GM12878 (cell line): ENCODE measurements around the gene INSIG2. TPM values are rescaled to one million over a fixed set of nuclear protein-coding genes. Genes with fewer than 3 reads are reported as not detected.

Experiments used
- BACH1 ChIP-seq: fragments of 450-650 bp; IDR thresholded peaks from 2 replicates; pipeline ENCODE4 v1.6.1; 2017; ENCODE audit warnings: mild to moderate bottlenecking, borderline replicate concordance
- CHD1 ChIP-seq: IDR thresholded peaks from 2 replicates; pipeline ENCODE4 v1.6.1; 2012; ENCODE audit warnings: low read depth, low read length, improper control_type of control experiment
- EZH2 ChIP-seq: IDR thresholded peaks from 2 replicates; pipeline ENCODE4 v1.6.1; 2012; ENCODE audit warnings: low read depth, mild to moderate bottlenecking, control low read depth, inconsistent platforms, low read length, borderline replicate concordance; ENCODE audit not compliant: control insufficient read depth
- GABPA ChIP-seq: IDR thresholded peaks from 2 replicates; pipeline ENCODE4 v1.6.1; 2014; ENCODE audit warnings: antibody characterized with exemption, low read depth, mild to moderate bottlenecking, inconsistent platforms
- HDGF ChIP-seq: fragments of 450-650 bp; IDR thresholded peaks from 2 replicates; pipeline ENCODE4 v1.6.1; 2016; ENCODE audit warnings: antibody characterized with exemption
- IKZF1 ChIP-seq: fragments of 450-650 bp; conservative IDR thresholded peaks from 2 replicates; pipeline ENCODE4 v1.6.1; 2017; ENCODE audit warnings: antibody characterized with exemption, mild to moderate bottlenecking
- MYB ChIP-seq: fragments of 150-350 bp; IDR thresholded peaks from 2 replicates; pipeline ENCODE4 v1.6.1; 2014; ENCODE audit warnings: mild to moderate bottlenecking, low read depth, low read length, borderline replicate concordance
- NFYA ChIP-seq: IDR thresholded peaks from 2 replicates; pipeline ENCODE4 v1.6.1; 2011; ENCODE audit warnings: low read depth, mild to moderate bottlenecking, low read length, improper control_type of control experiment, borderline replicate concordance
- NR2C1 ChIP-seq: fragments of 450-650 bp; IDR thresholded peaks from 2 replicates; pipeline ENCODE4 v1.6.1; 2017; ENCODE audit warnings: antibody characterized with exemption, mild to moderate bottlenecking, moderate library complexity
- RAD51 ChIP-seq: fragments of 450-650 bp; IDR thresholded peaks from 2 replicates; pipeline ENCODE4 v1.6.1; 2016; ENCODE audit warnings: moderate library complexity, mild to moderate bottlenecking, inconsistent platforms
- RB1 ChIP-seq: fragments of 450-650 bp; formaldehyde crosslinking; IDR thresholded peaks from 2 replicates; pipeline ENCODE4 v1.6.1; 2017; ENCODE audit warnings: mild to moderate bottlenecking, borderline replicate concordance
- RFX5 ChIP-seq: IDR thresholded peaks from 2 replicates; pipeline ENCODE4 v1.6.1; 2011; ENCODE audit warnings: low read depth, low read length, improper control_type of control experiment
- SREBF1 ChIP-seq: IDR thresholded peaks from 2 replicates; pipeline ENCODE4 v1.6.1; 2012; ENCODE audit warnings: mild to moderate bottlenecking, low read length
- STAT1 ChIP-seq: fragments of 450-650 bp; conservative IDR thresholded peaks from 2 replicates; pipeline ENCODE4 v1.6.1; 2014; ENCODE audit warnings: antibody characterized with exemption, mild to moderate bottlenecking
- STAT3 ChIP-seq: IDR thresholded peaks from 2 replicates; pipeline ENCODE4 v1.6.1; 2011; ENCODE audit warnings: low read depth, low read length, improper control_type of control experiment
- TCF12 ChIP-seq: IDR thresholded peaks from 2 replicates; pipeline ENCODE4 v1.6.1; 2011; ENCODE audit warnings: low read depth, mild to moderate bottlenecking, low read length
- TCF3 ChIP-seq: IDR thresholded peaks from 2 replicates; pipeline ENCODE4 v1.6.1; 2012; ENCODE audit warnings: low read depth, mild to moderate bottlenecking, low read length, borderline replicate concordance; ENCODE audit not compliant: insufficient read depth
- ZNF622 ChIP-seq: fragments of 450-650 bp; IDR thresholded peaks from 2 replicates; pipeline ENCODE4 v1.6.1; 2017; ENCODE audit warnings: mild to moderate bottlenecking, inconsistent platforms
- ZZZ3 ChIP-seq: IDR thresholded peaks from 2 replicates; pipeline ENCODE4 v1.6.1; 2011; ENCODE audit warnings: low read depth; ENCODE audit not compliant: control insufficient read depth, insufficient read length
- polyA plus RNA-seq, 11 experiments: library from polyadenylated mRNA; depleted of rRNA in 4 of 11; unstranded in 6 of 11; stranded (reverse) in 5 of 11; fragments of >200 nt; fragmentation: Nextera tagmentation in 4 of 11; fragmentation: Illumina TruSeq in 1 of 11; extraction: Ambion mirVana in 4 of 11; extraction: Trizol in 1 of 11; gene quantifications; 1 replicate in 1 of 11; 2 replicates in 10 of 11; pipeline versions ENCODE4 v1.2.1 to v1.2.3, GENCODE V29; 2011 to 2016; ENCODE audit warnings: inconsistent platforms in 2 of 11, missing spikeins in 2 of 11, low read depth in 1 of 11
- total RNA-seq, 4 experiments: library from RNA; depleted of rRNA in 3 of 4; stranded (reverse); fragments of >200 nt in 3 of 4; fragmentation: Illumina TruSeq in 1 of 4; extraction: Trizol in 1 of 4; gene quantifications; 2 replicates each; pipeline versions ENCODE4 v1.2.1 to v1.2.3, GENCODE V29; 2013 to 2021
- TF ChIP-seq, protein P1 (sequence below), 3 experiments: IDR thresholded peaks in 2 of 3; conservative IDR thresholded peaks in 1 of 3; 2 replicates each; pipeline ENCODE4 v1.5.1; 2011; ENCODE audit warnings: low read depth in 3 of 3, low read length in 3 of 3, mild to moderate bottlenecking in 3 of 3, control low read depth in 2 of 3, moderate library complexity in 2 of 3, inconsistent platforms in 1 of 3, mixed read lengths in 1 of 3; ENCODE audit not compliant: control insufficient read depth in 2 of 3, insufficient read depth in 1 of 3; ENCODE audit errors: extremely low read depth in 1 of 3
- TF ChIP-seq, protein P2 (sequence below): fragments of 450-650 bp; conservative IDR thresholded peaks from 2 replicates; pipeline ENCODE4 v1.6.1; 2017; ENCODE audit warnings: mild to moderate bottlenecking, moderate library complexity
- TF ChIP-seq, protein P3 (sequence below): fragments of 450-650 bp; IDR thresholded peaks from 2 replicates; pipeline ENCODE4 v1.6.1; 2017; ENCODE audit warnings: borderline replicate concordance
- TF ChIP-seq, protein P4 (sequence below): IDR thresholded peaks from 2 replicates; pipeline ENCODE4 v1.6.1; 2011; ENCODE audit warnings: low read depth, low read length, improper control_type of control experiment, borderline replicate concordance

INSIG2 gene
- total and polyA plus RNA-seq, 10 of the 15 experiments (the other 5 are each of a cell fraction or from before 2014, with no cell fraction given): 4.9 to 92.7 (median 12.0) TPM

DNA sequence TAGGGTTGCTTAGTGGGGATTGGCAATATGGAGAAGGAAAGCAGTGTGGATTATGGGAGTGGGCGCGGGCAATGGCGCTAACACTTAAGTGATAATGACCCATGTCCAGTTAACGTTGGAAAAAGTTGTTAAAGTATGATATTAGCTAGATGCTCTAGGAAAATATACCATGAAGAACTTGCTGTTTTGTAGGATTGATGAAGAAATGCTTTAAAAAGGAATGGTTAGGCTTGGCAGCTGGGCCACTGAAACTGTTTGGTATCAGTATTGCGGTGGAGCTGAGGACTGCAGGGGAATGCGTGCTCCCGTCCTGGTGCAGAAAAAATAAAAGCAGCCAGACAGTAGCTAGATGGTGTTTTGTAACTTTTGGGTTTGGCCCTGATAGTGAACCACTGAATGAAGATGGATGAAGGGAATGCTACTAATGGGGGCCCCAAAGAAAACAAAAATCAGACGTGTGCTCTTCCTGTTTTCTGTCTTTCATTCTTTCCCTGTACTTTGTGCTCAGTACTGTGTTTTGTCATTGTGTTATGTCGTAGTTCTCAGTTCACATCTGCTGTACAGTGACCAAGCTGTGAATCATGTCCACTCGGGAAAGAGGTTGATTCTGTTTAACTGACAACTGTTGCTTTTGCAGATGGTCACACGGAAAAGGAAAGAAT lies 999 bp downstream of the INSIG2 start (continued):
- TF ChIP-seq, protein P1, sequence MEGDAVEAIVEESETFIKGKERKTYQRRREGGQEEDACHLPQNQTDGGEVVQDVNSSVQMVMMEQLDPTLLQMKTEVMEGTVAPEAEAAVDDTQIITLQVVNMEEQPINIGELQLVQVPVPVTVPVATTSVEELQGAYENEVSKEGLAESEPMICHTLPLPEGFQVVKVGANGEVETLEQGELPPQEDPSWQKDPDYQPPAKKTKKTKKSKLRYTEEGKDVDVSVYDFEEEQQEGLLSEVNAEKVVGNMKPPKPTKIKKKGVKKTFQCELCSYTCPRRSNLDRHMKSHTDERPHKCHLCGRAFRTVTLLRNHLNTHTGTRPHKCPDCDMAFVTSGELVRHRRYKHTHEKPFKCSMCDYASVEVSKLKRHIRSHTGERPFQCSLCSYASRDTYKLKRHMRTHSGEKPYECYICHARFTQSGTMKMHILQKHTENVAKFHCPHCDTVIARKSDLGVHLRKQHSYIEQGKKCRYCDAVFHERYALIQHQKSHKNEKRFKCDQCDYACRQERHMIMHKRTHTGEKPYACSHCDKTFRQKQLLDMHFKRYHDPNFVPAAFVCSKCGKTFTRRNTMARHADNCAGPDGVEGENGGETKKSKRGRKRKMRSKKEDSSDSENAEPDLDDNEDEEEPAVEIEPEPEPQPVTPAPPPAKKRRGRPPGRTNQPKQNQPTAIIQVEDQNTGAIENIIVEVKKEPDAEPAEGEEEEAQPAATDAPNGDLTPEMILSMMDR (IDR thresholded peaks at IDR 0.05 in 2 of 3, conservative IDR thresholded peaks at IDR 0.05 in 1 of 3; ENCODE audit: control insufficient read depth in 2 of 3, extremely low read depth in 1 of 3, insufficient read depth in 1 of 3, low read depth in 3 of 3, low read length in 3 of 3): 0 out of 6 replicates have a peak, but pooled peaks of 1 of the 3 experiments have one; percentile 1
- TF ChIP-seq RFX5 (no peak), NFYA (no peak), BACH1 (no peak), STAT3 (no peak), GABPA (no peak), TCF3 (0 out of 2 replicates have a peak, but pooled peaks have one; percentile 8), MYB (no peak), CHD1 (no peak), NR2C1 (no peak), ZZZ3 (no peak), HDGF (no peak), EZH2 (no peak), IKZF1 (peak; percentile 35; the same call in 1 of the 2 replicates), STAT1 (no peak), TCF12 (no peak), SREBF1 (no peak), RB1 (no peak), ZNF622 (no peak), RAD51 (no peak)
- TF ChIP-seq, protein P2, sequence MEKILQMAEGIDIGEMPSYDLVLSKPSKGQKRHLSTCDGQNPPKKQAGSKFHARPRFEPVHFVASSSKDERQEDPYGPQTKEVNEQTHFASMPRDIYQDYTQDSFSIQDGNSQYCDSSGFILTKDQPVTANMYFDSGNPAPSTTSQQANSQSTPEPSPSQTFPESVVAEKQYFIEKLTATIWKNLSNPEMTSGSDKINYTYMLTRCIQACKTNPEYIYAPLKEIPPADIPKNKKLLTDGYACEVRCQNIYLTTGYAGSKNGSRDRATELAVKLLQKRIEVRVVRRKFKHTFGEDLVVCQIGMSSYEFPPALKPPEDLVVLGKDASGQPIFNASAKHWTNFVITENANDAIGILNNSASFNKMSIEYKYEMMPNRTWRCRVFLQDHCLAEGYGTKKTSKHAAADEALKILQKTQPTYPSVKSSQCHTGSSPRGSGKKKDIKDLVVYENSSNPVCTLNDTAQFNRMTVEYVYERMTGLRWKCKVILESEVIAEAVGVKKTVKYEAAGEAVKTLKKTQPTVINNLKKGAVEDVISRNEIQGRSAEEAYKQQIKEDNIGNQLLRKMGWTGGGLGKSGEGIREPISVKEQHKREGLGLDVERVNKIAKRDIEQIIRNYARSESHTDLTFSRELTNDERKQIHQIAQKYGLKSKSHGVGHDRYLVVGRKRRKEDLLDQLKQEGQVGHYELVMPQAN: no peak
- TF ChIP-seq, protein P3, sequence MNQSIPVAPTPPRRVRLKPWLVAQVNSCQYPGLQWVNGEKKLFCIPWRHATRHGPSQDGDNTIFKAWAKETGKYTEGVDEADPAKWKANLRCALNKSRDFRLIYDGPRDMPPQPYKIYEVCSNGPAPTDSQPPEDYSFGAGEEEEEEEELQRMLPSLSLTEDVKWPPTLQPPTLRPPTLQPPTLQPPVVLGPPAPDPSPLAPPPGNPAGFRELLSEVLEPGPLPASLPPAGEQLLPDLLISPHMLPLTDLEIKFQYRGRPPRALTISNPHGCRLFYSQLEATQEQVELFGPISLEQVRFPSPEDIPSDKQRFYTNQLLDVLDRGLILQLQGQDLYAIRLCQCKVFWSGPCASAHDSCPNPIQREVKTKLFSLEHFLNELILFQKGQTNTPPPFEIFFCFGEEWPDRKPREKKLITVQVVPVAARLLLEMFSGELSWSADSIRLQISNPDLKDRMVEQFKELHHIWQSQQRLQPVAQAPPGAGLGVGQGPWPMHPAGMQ: no peak
- TF ChIP-seq, protein P4, sequence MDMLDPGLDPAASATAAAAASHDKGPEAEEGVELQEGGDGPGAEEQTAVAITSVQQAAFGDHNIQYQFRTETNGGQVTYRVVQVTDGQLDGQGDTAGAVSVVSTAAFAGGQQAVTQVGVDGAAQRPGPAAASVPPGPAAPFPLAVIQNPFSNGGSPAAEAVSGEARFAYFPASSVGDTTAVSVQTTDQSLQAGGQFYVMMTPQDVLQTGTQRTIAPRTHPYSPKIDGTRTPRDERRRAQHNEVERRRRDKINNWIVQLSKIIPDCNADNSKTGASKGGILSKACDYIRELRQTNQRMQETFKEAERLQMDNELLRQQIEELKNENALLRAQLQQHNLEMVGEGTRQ: no peak
